Stimulated activated CD8-positive, alpha-beta memory T cell treated with anti-CD3 and anti-CD28 coated beads, Interleukin-12 subunit alpha, Interleukin-12 subunit beta, amount 100 ng/mL, for 24 hours (primary cell): ENCODE measurements around the gene CUL4A.
"Not testable (repeated sequence)": the region's sequence is repeated elsewhere in the genome, so short reads cannot be mapped to it uniquely, and the experiment has no call there.

ENCODE experiments used
- DNase-seq: peaks from one replicate; pipeline ENCODE4 v3.0.0-alpha.2; 2020; ENCODE audit errors: extremely low read depth

The CUL4A gene

DNA sequence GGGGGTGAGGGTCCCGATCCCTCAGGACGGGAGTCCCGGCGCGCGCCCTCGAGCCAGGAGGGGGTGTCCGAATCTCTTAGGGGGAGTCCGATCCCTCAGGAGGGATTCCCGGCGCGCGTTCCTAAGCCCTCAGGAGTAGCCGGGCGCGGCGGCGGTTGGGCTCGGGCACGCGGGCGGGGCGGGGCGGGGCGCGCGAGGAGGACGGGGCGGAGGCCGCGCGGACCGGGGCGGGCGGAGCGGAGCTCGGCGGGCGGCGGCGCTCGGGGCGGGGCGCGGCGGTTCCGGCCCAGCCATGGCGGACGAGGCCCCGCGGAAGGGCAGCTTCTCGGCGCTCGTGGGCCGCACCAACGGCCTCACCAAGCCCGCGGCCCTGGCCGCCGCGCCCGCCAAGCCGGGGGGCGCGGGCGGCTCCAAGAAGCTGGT lies at the start of gene CUL4A:
Gene CUL4A (plus strand): TSS at position 278 of the 423 bp plus-strand sequence. CDS start 15 bp downstream, at position 293.
- peak; percentile 42 for DNase-seq

- DNase-seq, result no peak
Observed at GRCh38 chr13:113159701-113160100, 49.7 kb upstream of the CUL4A start.

GRCh38 chr13:113160983-113161382 lies 48.4 kb upstream of the CUL4A start:
- DNase-seq, result no peak

DNA sequence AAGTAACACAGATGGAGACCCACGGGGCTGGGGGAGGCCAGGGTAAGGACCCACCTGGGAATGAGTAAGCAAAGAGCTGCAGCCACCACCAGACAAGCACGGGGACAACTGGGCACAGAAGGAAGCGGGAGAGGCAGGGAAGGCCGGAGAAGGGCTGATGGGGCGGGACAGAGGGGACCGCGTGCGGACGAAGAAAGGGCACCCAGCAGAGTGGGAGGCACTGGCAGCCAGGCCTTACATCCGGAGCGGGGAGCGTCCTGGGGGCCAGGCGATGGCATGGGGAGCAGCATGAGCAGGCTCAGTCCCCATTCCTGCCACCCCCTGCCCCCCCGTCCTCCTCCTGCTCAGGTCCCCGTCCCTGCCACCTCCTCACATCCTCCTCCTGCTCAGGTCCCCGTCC lies 48.0 kb upstream of the CUL4A start:
- DNase-seq, result no peak

- not testable (repeated sequence) for DNase-seq
Observed at GRCh38 chr13:113161975-113162374, 47.4 kb upstream of the CUL4A start.

DNA sequence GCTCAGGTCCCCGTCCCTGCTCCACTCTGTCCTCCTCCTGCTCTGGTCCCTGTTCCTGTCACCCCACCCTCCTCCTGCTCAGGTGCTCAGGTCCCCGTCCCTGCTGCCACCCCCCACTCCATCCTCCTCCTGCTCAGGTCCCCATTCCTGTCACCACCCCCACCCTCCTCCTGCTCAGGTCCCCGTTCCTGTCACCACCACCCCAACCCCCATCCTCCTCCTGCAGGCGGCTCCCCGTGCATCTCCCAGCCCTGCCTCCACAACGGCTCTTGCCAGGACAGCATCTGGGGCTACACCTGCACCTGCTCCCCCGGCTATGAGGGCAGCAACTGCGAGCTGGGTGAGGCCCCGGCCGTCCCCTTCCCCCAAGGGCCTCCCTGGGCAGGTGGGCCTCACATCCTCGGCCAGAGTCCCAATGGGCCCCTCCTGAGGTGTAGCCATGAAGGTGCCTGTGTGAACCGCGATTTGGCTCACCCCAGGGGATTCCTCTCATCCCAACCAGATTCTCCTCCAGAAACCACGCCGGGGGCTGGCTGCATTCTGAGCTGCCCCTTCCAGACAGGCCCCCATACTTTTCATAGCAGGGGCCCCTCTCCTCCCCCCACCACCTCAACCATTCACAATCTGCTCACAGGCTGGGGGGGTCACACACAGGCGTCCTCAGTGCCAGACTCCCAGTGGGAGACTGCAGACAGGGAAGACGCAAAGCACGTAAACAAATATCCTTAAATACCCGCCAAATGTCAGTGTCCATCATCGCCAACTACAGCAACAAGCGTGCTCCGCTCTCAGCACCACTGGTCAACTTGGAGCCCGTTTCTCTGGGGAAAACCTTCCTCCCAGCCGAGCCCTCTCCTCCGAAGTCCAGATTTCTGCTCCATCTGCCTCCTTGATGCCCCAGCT lies 46.4 kb upstream of the CUL4A start:
- DNase-seq, result no peak

GRCh38 chr13:113164492-113164891 lies 44.9 kb upstream of the CUL4A start:
- DNase-seq, result no peak

- no peak for DNase-seq
Observed at GRCh38 chr13:113166266-113166665, 43.1 kb upstream of the CUL4A start.

DNA sequence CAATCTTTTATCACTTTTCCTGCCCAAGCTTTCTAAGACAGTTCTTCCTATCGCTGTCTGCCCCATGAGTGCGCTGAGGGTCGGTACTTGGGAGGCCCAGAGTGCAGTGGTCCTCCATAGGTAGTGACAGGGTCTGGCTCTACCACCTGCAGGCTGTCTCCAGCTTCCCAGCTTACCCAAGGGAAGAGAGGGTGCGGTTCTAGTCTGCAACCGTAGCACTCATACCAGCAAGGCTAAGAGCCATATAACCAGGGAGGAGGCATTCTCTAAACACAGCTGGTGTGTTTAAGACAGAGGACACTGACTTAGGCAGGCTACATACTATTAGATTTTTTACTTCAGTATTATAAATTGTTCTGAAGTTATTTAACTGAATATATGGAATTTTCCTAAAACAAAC lies 42.7 kb upstream of the CUL4A start:
- no peak for DNase-seq

GRCh38 chr13:113167155-113167554 lies 42.3 kb upstream of the CUL4A start:
- no peak for DNase-seq

- DNase-seq, result no peak
Observed at GRCh38 chr13:113167575-113167974, 41.8 kb upstream of the CUL4A start.

DNA sequence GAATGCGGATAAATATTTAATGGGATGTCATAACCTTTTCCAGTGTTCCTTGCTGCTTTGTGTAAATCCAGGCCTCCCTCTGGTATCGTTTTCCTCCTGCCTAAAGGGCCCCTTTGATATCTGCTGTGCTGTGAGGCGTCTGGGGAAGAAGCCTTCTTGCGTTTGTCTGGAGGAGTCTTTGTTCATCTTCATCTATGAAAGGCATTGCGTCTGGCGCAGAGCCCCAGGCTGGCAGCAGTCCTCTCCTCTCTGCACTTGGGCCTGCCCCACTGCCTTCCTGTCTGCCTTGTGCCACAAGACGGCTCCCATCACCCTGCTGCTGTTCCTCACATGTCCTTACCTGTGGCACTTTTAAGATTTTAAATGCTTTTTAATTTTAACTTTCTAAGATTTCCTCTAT lies 41.2 kb upstream of the CUL4A start:
- DNase-seq, result no peak

DNA sequence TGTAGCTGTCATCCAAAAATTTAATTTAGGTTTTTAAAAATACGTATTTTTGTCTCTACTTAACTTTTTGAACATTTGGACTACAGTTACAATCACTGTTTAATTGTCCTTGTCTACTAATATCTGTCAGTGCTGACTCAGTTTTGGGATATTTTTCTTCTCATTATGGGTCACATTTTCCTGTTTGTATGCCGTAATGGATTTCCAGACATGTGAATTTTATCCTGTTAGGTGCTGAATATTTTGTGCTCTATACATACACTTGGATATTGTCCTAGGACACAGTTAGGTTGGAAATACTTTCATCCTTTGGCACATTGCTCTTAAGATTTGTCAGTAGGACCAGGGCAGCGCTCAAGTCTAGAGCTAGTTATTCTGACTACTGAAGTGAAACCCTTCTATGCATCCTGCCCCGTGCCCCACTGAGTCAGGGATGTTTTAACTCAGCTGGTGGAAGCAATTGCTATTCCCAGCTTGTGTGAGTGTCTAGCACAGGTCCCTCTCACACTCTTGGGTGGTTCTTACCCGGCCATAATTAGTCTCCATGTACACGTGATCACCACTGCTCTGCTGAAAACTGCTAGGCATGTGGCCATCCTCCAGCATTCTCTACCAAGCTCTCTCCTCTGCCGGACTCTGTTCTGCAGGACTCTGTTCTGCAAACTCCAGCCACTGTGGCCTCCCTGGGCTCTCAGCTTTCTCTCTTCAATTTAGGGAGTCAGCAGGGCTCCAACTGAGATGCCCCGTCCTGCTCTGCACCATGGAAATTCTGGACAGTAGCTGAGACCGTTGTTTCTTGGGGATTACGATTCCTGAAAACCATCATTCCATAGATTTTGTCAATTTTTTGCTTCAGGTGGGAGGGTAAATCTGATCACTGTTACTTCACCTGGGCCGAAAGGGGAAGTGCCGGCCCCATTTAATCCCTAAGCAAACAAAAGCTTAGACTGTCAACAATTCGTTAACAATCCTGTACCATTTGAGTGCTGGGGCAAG lies 39.8 kb upstream of the CUL4A start:
- no peak for DNase-seq

DNA sequence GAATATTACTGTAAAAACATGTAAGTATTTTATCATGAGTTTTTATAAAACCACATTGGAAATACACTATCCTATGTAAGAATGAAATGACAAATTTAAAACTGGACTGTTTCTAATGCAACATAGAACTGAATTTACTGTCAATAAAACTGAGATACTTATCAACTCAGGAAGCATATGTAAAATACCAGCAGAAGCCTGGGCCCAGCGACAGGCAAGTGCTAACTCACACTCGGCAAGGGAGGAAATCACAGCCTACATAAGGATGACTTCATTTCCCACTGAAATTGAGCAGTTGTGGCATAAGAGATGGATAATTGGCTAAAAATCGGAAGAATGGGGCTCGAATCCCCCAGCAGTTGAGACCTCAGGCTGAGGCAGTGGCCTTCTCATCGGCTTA lies 38.9 kb upstream of the CUL4A start:
- no peak for DNase-seq

DNA sequence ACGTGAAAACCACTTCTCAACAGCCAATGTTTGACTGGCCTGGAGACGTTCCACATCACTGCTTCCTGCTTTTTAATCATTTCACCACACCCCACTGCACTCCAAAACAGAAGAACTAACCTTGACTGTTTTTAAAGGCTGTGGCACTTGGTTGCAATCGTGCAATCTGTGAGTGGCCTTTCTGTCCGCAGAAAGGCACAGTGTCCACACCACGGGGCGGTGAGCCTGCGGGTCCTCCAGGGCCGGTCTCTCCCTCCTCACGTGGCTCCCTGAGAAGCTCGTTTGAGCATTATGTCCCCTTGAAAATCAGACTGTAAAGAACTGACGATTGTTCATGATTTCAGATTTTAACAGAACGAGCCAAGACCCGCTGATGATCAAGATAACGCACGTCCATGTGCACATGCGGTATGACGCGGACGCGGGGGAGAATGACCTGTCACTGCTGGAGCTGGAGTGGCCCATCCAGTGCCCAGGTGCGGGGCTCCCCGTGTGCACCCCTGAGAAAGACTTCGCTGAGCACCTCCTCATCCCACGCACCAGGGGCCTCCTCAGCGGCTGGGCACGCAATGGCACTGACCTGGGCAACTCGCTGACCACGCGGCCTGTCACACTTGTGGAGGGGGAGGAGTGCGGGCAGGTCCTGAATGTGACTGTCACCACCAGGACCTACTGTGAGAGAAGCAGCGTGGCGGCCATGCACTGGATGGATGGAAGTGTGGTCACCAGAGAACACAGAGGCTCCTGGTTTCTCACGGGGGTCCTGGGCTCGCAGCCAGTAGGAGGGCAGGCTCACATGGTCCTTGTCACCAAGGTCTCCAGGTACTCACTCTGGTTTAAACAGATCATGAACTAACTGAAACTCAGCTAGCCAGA lies 37.9 kb upstream of the CUL4A start:
- no peak for DNase-seq

- DNase-seq, result no peak
Observed at GRCh38 chr13:113172419-113172926, 36.9 kb upstream of the CUL4A start.

- no peak for DNase-seq
Observed at GRCh38 chr13:113176280-113176679, 33.1 kb upstream of the CUL4A start.

GRCh38 chr13:113176822-113177221 lies 32.6 kb upstream of the CUL4A start:
- no peak for DNase-seq

DNA sequence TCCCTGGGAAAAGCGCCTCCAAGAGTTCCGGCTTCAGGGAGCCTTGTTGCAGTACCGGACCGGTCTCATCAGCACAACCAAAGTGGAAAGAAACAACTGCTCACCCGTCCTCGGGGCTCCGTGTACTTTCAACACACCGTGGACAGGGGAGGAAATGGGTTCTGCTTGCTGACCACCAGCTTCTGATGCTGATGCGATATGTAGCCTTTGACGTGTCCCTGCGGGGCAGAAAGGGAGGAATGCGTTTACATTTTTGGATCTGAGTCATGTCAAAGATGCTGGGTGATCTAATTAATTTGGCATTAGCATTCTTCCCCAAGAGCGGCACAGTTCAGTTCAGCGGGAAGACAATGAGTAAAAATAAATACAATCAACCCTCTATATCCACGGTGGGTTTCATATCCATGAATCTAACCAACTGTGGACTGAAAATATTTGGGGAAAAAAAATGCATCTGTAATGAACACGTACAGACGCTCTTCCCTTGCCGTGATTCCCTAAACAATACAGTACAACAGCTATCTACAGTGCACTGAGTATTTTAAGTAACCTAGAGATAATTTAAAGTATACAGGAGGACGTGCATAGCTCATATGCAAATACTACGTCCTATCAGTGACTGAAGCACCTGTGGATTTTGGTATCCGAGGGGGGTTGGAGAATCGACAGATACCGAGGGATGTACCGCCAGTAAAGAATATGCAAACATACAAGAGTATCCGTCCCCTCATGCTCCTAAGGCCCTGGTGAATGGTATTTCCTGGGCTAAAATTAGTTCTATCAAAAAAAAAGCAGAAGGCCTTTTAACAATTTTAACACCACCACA lies 31.1 kb upstream of the CUL4A start:
- DNase-seq, result no peak

- no peak for DNase-seq
Observed at GRCh38 chr13:113178896-113179167, 30.6 kb upstream of the CUL4A start.
